NOMO-1 treated with dmso at 0.1 percent for 144 hours (cell line): ENCODE measurements around the gene SDCCAG8.
"Not testable (repeated sequence)": the region's sequence is repeated elsewhere in the genome, so short reads cannot be mapped to it uniquely, and the experiment has no call there.

ENCODE experiments used
- DNase-seq: peaks from one replicate; lab custom pipeline; 2025; ENCODE audit not compliant: unreplicated experiment; lab: John Stamatoyannopoulos, UW

Gene SDCCAG8

DNA sequence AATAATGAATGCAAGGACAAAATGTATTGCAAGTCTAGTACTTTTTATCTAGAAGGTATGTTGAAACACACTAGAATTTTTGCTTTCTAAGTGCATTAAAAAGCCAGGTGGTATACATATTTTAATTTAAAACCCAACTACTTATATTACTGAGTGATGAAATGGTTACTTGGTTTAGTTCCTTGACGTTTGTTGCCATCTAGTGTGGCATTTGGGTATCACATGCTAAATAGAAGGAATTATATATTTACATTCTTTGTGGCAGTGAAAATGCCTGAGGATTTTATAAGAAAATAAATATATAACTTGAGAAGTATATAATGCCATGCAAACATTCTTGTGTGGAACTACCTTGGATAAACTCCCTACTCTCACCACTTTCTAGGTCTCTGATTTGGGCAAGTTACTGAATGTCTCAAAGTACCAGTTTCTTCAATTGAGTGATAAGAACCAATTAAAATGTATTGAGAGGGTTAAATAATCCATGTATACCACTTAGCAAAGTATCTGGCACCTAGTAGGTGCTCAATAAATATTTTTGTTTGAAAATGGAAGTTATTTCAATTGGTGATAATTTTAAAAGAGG lies 69.6 kb downstream of the SDCCAG8 start:
- DNase-seq = no peak

DNA sequence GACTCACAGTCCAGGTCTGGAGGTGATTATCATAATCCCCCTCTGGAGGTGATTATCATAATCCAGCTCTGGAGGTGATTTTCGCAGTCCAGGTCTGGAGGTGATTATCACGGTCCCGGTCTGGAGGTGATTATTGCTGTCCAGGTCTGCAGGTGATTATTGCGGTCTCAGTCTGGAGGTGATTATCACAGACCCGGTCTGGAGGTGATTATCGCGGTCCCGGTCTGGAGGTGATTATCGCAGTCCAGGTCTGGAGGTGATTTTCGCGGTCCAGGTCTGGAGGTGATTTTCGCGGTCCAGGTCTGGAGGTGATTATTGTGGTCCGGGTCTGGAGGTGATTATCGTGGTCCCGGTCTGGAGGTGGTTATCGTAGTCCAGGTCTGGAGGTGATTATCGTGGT lies 76.6 kb downstream of the SDCCAG8 start:
- no peak for DNase-seq

DNA sequence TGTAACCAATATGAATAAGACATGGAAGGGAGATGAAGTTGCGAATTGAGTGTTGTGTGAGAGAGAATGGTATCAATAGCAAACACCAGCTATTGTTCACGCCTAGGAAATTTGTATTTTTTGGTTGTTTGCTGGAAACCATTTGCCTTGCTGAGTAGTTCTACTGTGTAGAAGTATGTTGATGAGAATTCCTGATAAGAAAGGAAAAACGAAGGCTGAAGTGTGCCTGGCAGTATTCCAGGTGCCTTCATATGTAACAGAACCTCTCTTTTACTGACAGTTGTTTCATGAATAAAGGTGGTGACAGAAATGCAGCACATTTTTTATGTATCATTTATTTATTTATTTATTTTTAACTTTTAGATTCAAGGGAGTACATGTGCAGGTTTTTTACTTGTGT lies 79.5 kb downstream of the SDCCAG8 start:
- no peak for DNase-seq

- no peak for DNase-seq
Measured at GRCh38 chr1:243336163-243336562, 80.3 kb downstream of the SDCCAG8 start.

DNA sequence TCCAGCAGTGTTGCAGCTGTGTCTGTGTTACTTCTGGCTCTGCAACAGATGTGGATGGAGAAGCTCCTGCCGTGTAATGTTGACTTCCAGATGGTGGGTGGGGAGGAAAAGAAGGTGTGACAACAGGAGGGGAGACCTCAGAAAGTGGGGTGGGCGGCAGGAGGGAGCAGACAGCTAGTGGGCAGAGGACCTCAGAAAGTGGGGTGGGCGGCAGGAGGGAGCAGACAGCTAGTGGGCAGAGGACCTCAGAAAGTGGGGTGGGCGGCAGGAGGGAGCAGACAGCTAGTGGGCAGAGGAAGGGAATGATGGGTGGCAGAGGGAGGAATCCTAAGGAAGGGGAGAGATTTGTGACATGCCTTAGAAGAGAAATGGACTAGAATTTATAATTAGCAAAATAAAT lies 83.0 kb downstream of the SDCCAG8 start:
- DNase-seq = not testable (repeated sequence)

DNA sequence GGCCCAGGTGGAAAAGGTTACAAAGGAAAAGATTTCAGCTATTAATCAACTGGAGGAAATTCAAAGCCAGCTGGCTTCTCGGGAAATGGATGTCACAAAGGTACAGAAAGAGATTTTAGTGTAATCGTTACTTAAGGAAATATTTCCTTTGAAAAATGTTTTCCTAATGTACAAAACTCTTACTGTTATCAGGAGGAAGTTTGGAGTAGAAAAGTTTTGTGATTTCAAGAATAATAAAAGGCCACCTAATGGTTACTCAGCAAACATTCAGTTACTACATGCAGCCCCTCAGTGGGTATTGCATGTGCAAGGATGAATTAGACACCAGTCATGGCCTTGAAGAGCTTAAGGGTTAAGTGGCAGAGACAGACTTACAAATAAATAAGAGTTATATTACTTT lies 85.2 kb downstream of the SDCCAG8 start:
- DNase-seq = no peak

GRCh38 chr1:243343970-243344937 lies 88.4 kb downstream of the SDCCAG8 start:
- no peak for DNase-seq

DNA sequence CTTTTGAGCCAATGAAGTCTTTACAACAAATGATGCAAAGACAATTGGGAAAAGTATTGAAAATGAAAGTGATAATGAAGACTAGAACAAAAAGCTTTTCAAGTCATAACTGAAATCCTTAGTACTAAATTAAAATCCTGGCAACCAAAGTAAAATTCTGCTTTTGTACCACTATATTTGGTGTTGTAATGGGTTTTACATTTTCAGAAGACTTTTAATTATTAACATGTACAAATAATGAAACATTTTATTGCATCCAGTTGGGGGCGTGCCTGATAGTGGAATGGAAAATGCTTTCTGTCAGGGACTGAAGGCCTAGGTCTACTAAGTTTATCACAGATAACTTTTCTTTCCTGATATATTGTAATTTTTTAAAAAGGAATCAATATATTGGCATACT lies 89.4 kb downstream of the SDCCAG8 start:
- DNase-seq = no peak

- no peak for DNase-seq
Measured at GRCh38 chr1:243346016-243346415, 90.2 kb downstream of the SDCCAG8 start.

GRCh38 chr1:243346468-243346867 lies 90.6 kb downstream of the SDCCAG8 start:
- DNase-seq = no peak

- DNase-seq = no peak
Measured at GRCh38 chr1:243348331-243348730, 92.5 kb downstream of the SDCCAG8 start.

GRCh38 chr1:243349128-243349527 lies 93.3 kb downstream of the SDCCAG8 start:
- DNase-seq = no peak

- DNase-seq = no peak
Measured at GRCh38 chr1:243351337-243351736, 95.5 kb downstream of the SDCCAG8 start.

GRCh38 chr1:243354511-243355153 lies 98.8 kb downstream of the SDCCAG8 start:
- DNase-seq = no peak

GRCh38 chr1:243363832-243364231 lies 108.0 kb downstream of the SDCCAG8 start:
- no peak for DNase-seq

- no peak for DNase-seq
Measured at GRCh38 chr1:243364330-243364729, 108.5 kb downstream of the SDCCAG8 start.

DNA sequence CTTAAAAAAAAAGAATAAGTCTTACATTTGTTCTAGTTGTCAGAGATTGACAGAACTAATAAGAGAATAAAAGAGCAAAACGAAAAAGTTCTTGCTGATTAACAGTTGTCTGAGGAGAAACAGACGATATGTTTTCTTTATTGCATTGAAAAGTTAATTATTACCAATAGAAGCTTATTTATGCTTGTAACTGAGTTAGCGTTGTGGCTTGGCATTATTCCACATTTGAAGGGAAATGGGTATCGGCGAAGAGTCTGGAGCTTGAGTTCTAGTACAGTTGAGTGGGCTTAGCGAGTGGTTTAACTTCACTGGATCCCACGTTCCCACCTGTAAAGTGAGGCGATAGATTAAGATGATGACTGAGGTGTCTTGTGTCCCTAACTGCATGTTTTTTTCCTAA lies 109.0 kb downstream of the SDCCAG8 start:
- no peak for DNase-seq

DNA sequence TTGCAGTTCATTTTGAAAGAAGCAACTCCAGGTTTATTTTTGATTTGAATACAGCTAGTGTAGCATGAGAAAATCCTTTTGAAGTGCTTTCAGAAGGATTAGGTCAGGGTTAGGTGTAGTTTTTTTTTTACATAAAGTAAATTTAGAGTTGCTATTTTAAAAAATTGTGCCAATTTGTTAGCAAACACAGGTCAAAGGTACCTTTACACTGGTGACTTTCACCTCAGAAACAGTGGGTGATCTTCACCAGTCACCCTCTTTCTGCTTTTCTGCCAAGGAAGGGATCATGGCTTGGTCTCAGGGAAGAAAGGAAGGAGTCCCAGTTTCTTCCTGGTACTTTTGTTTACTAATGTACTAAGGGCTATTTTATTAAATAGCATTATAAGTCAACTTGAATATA lies 111.5 kb downstream of the SDCCAG8 start:
- DNase-seq = no peak

- no peak for DNase-seq
Measured at GRCh38 chr1:243374412-243374811, 118.6 kb downstream of the SDCCAG8 start.

GRCh38 chr1:243375596-243375995 lies 119.8 kb downstream of the SDCCAG8 start:
- DNase-seq = no peak

GRCh38 chr1:243378669-243379068 lies 122.8 kb downstream of the SDCCAG8 start:
- DNase-seq = no peak

GRCh38 chr1:243379208-243379607 lies 123.4 kb downstream of the SDCCAG8 start:
- DNase-seq = no peak
